Ramos (cell line): ENCODE measurements around the gene ADAMTS1.

Experiments
- in situ Hi-C: fragments of 300-500 bp; cut with MboI; formaldehyde crosslinking; loops from one replicate; pipeline ENCODE4 v1.14.3; 2022; ENCODE audit warnings: low sequenced_read_pairs; ENCODE audit not compliant: unreplicated experiment

Gene ADAMTS1

GRCh38 chr21:26819740-26820324 is 25.4 kb downstream of the ADAMTS1 start:
- in situ Hi-C loops = no loop called here

- in situ Hi-C loops = no loop called here
Measured at GRCh38 chr21:26818906-26819305, 26.3 kb downstream of the ADAMTS1 start.

- in situ Hi-C loops = no loop called here
Measured at GRCh38 chr21:26815197-26815596, 30.0 kb downstream of the ADAMTS1 start.

GRCh38 chr21:26814386-26814785 is 30.8 kb downstream of the ADAMTS1 start:
- in situ Hi-C loops = no loop called here

GRCh38 chr21:26813426-26813998 is 31.7 kb downstream of the ADAMTS1 start:
- in situ Hi-C loops = no loop called here

DNA sequence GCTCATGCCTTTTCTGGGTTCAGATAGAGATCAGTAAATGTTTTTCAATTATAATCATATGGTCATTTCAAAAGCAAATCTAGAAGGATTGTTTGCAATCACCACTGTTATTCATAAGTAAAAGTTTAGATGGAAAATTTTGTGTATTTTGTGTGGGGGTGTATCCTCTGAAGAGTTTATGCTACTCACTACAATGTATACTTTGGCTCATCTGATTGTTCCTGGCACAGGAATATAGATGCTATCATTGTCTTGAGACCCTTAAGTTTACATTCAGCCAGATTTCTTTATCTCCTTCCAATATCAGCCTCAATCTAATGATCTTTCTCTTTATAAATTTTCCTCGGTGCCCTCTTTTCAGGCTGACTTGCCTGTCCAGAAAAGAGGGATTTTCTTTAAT is 33.0 kb downstream of the ADAMTS1 start:
- in situ Hi-C loops = no loop called here

GRCh38 chr21:26811482-26811881 is 33.7 kb downstream of the ADAMTS1 start:
- in situ Hi-C loops = no loop called here

DNA sequence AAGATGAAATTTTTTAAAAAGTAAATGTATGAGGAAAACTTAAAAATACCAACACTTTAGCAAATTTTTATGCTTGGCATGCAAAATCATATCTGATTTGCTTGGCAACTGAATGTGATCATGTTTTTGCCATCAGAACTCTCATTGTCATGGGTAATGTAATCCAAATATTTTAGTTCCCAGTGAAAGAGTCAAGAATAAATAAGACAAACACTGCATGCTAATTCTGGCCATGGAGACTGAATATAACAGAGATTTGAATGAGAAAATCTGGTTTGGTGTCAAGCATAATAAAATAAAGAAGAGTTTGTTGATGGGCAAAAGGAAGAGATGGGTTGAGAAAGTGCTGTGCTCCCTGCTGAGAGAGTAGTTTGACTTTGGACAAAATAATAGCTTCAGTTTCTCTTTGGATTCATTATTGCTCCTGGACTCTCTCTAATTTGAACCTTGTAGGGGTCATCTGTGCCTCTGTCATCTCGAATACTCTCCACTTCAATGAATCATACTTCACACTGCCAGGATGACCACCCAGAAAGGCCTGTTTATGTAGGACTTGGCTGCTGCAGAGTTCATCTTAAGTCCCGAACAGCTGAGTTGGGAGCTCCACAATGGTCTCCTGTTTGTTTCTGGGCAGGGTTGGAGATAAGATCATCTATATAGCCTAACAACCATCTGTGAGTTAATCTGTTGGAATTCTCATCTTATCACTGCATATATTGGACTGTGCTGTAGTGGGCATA is 34.4 kb downstream of the ADAMTS1 start:
- in situ Hi-C loops = no loop called here

DNA sequence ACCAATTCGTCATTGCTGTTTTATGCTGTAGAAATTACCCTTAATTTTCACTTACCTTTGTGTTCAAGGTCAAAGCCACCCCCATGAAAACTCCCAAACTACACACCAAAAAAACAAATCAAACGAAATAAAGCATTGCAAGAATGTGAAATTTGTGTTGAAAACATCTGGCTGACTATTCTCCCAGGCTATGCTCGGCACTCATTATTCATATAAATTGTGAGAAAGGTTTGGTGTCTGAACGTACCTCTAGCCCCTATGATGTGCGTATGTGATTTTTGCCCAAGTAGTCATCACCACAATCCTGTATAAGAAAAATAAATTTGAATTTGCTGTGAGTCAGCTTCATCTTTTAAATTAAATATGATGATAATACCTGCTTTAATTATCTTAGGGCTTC is 34.9 kb downstream of the ADAMTS1 start:
- in situ Hi-C loops = no loop called here

- in situ Hi-C loops = no loop called here
Measured at GRCh38 chr21:26809745-26810144, 35.5 kb downstream of the ADAMTS1 start.

DNA sequence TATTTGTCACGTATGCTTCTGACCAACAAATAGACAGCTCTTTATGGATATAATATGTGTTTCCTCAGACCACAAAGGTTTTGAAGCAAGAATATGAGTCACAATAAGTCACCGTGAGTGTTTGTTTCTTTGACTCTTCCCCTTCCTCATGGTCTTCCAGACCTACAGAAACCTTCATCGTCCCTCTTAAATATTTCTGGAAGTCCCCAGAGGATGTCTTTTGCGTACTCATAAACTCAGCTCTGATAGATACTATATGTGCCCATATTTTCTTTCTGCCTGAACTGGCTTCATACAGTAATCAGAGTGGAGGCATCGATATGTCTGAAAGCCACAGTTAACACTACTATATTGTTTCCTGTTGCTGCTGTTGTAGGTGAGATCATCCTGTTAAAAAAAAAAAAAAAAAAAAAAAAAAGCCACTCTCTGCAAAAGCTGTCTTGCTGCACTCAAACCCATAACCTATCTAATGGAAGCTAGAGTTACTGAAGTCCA is 38.4 kb downstream of the ADAMTS1 start:
- in situ Hi-C loops = no loop called here

DNA sequence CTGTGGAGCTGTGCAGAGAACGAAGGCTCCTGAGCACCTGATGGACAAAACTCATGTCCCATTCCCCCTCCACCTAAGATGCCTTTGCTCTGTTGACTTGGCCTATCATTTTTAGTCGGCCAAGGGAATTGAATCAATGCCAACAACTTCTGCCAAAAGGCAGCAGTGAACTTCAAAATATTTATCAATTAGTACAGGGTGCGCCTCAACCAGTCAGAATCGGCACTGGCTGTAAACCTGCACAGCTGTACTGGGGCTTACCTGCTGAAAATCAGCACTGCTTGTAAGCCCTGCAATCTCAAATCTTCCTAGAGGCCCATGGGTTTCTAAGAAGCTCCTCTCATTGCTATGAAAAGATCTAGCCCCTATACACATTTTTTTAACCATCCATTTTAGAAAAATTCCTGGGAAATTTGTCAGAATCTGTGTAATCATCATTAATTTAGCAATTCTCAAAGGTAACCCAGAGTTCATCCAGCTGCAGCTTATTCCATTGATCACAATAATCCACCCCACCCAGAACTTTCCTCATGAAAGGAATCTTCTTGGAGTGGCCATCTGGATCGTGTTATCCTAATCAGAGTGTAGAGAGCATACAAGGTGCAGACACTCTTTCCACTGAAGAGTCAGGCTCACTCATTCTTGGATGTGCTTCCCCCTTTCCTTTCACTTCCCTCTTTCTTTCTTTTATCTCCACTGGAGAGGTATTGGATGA is 40.2 kb downstream of the ADAMTS1 start:
- in situ Hi-C loops = no loop called here

- in situ Hi-C loops = no loop called here
Measured at GRCh38 chr21:26801498-26801897, 43.7 kb downstream of the ADAMTS1 start.

- in situ Hi-C loops = no loop called here
Measured at GRCh38 chr21:26800970-26801431, 44.2 kb downstream of the ADAMTS1 start.

DNA sequence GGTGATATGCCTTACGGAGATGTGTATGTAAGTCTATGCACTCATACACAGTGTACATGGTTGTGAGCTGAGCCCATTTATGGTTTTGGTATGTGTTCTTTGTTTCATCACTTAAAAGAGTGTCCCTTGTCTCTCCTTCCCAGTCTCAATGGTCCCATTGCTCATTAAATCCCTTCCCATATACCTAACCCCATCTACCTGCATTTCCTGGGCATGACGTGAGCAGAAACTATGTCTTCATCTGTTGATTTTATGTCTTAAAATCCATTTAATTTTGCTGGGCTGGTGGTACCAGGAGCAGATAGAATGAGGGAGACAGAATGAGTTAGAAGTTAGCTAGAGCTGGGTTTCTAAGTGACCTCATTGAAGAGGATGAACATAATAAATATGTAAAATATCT is 44.8 kb downstream of the ADAMTS1 start:
- in situ Hi-C loops = no loop called here

DNA sequence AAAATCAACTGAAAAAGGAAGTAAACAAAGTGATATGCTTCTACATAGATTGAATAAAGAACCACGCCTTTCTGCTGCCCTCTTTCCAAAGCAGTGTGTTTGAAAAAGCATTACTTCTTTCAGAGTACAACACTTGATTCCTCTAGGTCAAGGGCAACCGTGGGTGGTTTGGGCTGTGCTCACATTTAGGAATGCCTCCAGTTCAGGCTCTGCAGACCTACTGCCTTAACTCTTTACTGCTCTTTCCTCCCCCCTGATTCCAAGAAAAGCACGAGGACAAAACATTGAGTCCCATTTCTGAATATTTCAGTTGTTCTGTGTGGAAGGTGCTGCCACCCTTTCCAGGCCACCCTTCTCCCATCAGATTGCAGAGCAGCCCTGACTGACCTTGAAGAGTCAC is 45.2 kb downstream of the ADAMTS1 start:
- in situ Hi-C loops = no loop called here

GRCh38 chr21:26798856-26799751 is 46.1 kb downstream of the ADAMTS1 start:
- in situ Hi-C loops = no loop called here

GRCh38 chr21:26797878-26798456 is 47.2 kb downstream of the ADAMTS1 start:
- in situ Hi-C loops = no loop called here

- in situ Hi-C loops = no loop called here
Measured at GRCh38 chr21:26795866-26796329, 49.3 kb downstream of the ADAMTS1 start.
